GM23338 (cell line): Measurements from ENCODE around the gene FRMD4A.

Source experiments
- CREB1 ChIP-seq: fragments of 250-450 bp; sonication (Bioruptor Pico); IDR thresholded peaks from 2 replicates; pipeline ENCODE4 v1.5.0; 2020; ENCODE audit warnings: low read depth, mild to moderate bottlenecking, moderate library complexity
- CTCF ChIP-seq, 2 experiments: fragments of 200-600 bp in 1 of 2; sonication (generic) in 1 of 2; conservative IDR thresholded peaks; 2 replicates each; pipeline versions ENCODE4 v1.5.1 to v1.6.1; 2016 to 2017; ENCODE audit warnings: antibody characterized with exemption in 2 of 2, low read depth in 2 of 2, mild to moderate bottlenecking in 2 of 2, moderate library complexity in 1 of 2
- ETS1 ChIP-seq: IDR thresholded peaks from 2 replicates; pipeline ENCODE4 v1.6.1; 2016; ENCODE audit warnings: antibody characterized with exemption
- EZH2 ChIP-seq: fragments of 200-600 bp; sonication (generic); IDR thresholded peaks from one replicate; pipeline ENCODE4 v1.8.0; 2017; ENCODE audit warnings: antibody characterized with exemption, mild to moderate bottlenecking, low read depth; ENCODE audit not compliant: unreplicated experiment
- EZH2phosphoT487 ChIP-seq: fragments of 200-600 bp; sonication (generic); IDR thresholded peaks from one replicate; pipeline ENCODE4 v1.8.1; 2018; ENCODE audit warnings: antibody characterized with exemption; ENCODE audit not compliant: unreplicated experiment
- JUNB ChIP-seq: IDR thresholded peaks from one replicate; pipeline ENCODE4 v1.6.1; 2016; ENCODE audit warnings: antibody characterized with exemption; ENCODE audit not compliant: unreplicated experiment
- POLR2AphosphoS5 ChIP-seq: IDR thresholded peaks from 2 replicates; pipeline ENCODE4 v1.6.1; 2016; ENCODE audit warnings: antibody characterized with exemption, low read depth
- REST ChIP-seq: IDR thresholded peaks from one replicate; pipeline ENCODE4 v1.6.1; 2018; ENCODE audit warnings: antibody characterized with exemption; ENCODE audit not compliant: unreplicated experiment
- STAT1 ChIP-seq: IDR thresholded peaks from one replicate; pipeline ENCODE4 v1.6.1; 2016; ENCODE audit warnings: antibody characterized with exemption; ENCODE audit not compliant: unreplicated experiment
- ZNF331 ChIP-seq: fragments of 250-450 bp; sonication (Bioruptor Pico); IDR thresholded peaks from 2 replicates; pipeline ENCODE4 v1.5.0; 2020; ENCODE audit warnings: low read depth, mild to moderate bottlenecking, moderate library complexity

GRCh38 chr10:13718820-13719219 is 611.9 kb downstream of the FRMD4A start:
- TF ChIP-seq CTCF (conservative IDR thresholded peaks at IDR 0.05; ENCODE audit: low read depth in 2 of 2) (no peak), REST (no peak), JUNB (no peak), STAT1 (no peak), EZH2phosphoT487 (no peak), EZH2 (no peak), POLR2AphosphoS5 (no peak), CREB1 (CRISPR knock-in tag) (no peak), ETS1 (no peak), ZNF331 (CRISPR knock-in tag) (no peak)
